B cell (primary cell): ENCODE data around the gene MFAP1. TPM values are rescaled to one million over a fixed set of nuclear protein-coding genes. Genes with fewer than 3 reads are reported as not detected.

ENCODE experiments used
- ATAC-seq: fragments of 200-7000 bp; cut with Tn5 transposase; one replicate; pipeline ENCODE4 v1.10.0; 2021; ENCODE audit warnings: low read depth, mild to moderate bottlenecking, moderate number of reproducible peaks, moderate library complexity
- CTCF ChIA-PET: fragments of 350-600 bp; sonication (Branson Sonifier 250); formaldehyde crosslinking; loops from one replicate; lab custom pipeline; 2021; ENCODE audit warnings: antibody characterized with exemption, inconsistent platforms; lab: Charles Lee
- POLR2A ChIA-PET: fragments of 350-600 bp; sonication (Branson Sonifier 250); formaldehyde crosslinking; loops from one replicate; lab custom pipeline; 2021; ENCODE audit warnings: antibody characterized with exemption; lab: Charles Lee
- DNase-seq: peaks from one replicate; pipeline ENCODE4 v3.0.0; 2013
- H2AFZ ChIP-seq: 2 replicates; pipeline ENCODE4 v1.6.1; 2012; ENCODE audit warnings: mild to moderate bottlenecking, low read depth, low read length; ENCODE audit not compliant: insufficient read depth, poor library complexity, severe bottlenecking
- H3K27ac ChIP-seq, 2 donors: 1 replicate in 1 of 2; 2 replicates in 1 of 2; pipeline ENCODE4 v1.5.1; 2012 to 2013; ENCODE audit warnings: low read length in 2 of 2, mild to moderate bottlenecking in 2 of 2, moderate library complexity in 1 of 2
- H3K27me3 ChIP-seq, 4 experiments: fragments of 200-600 bp in 1 of 4; sonication (generic) in 1 of 4; replicated peaks in 1 of 4; 1 replicate in 2 of 4; 2 replicates in 2 of 4; pipeline versions ENCODE4 v1.6.1 to v1.7.0; 2013 to 2016; ENCODE audit warnings: low read length in 3 of 4, mild to moderate bottlenecking in 2 of 4, mixed read lengths in 1 of 4, moderate library complexity in 1 of 4; ENCODE audit not compliant: insufficient read depth in 4 of 4, control insufficient read depth in 3 of 4; ENCODE audit errors: control extremely low read depth in 1 of 4
- H3K36me3 ChIP-seq, 2 experiments: replicated peaks in 1 of 2; 1 replicate in 1 of 2; 2 replicates in 1 of 2; pipeline versions ENCODE4 v1.6.1 to v1.7.1; 2013; ENCODE audit warnings: low read length in 1 of 2; ENCODE audit not compliant: insufficient read depth in 2 of 2, control insufficient read depth in 1 of 2; ENCODE audit errors: control extremely low read depth in 1 of 2, extremely low read depth in 1 of 2
- H3K4me1 ChIP-seq, 2 donors: fragments of 200-600 bp in 1 of 2; sonication (generic) in 1 of 2; 1 replicate in 1 of 2; 2 replicates in 1 of 2; pipeline versions ENCODE4 v1.5.1 to v1.6.1; 2013 to 2017; ENCODE audit warnings: low read length in 2 of 2; ENCODE audit not compliant: control insufficient read depth in 2 of 2, insufficient read depth in 2 of 2
- H3K4me2 ChIP-seq: replicated peaks from 2 replicates; pipeline ENCODE3; 2012; ENCODE audit warnings: mild to moderate bottlenecking, low read depth, low read length; ENCODE audit not compliant: poor library complexity, severe bottlenecking
- H3K4me3 ChIP-seq, 5 experiments: fragments of 200-600 bp in 1 of 5; sonication (generic) in 1 of 5; 1 replicate in 3 of 5; 2 replicates in 2 of 5; pipeline versions ENCODE4 v1.5.1 to v1.7.0; 2011 to 2016; ENCODE audit warnings: low read length in 4 of 5, mild to moderate bottlenecking in 4 of 5, low read depth in 2 of 5, control low read depth in 1 of 5, moderate library complexity in 1 of 5; ENCODE audit not compliant: insufficient read depth in 1 of 5; ENCODE audit errors: control extremely low read depth in 1 of 5, extremely low read depth in 1 of 5
- H3K79me2 ChIP-seq: fragments of 200-600 bp; sonication (generic); one replicate; pipeline ENCODE4 v1.6.0; 2016; ENCODE audit warnings: low read length; ENCODE audit not compliant: control insufficient read depth, insufficient read depth
- H3K9ac ChIP-seq: fragments of 200-600 bp; sonication (generic); 2 replicates; pipeline ENCODE4 v1.6.1; 2017; ENCODE audit warnings: mild to moderate bottlenecking, low read length, moderate library complexity
- H3K9me3 ChIP-seq, 3 donors: one replicate each; pipeline versions ENCODE4 v1.6.1 to v1.7.1; 2013; ENCODE audit warnings: low read length in 2 of 3; ENCODE audit not compliant: control insufficient read depth in 2 of 3, insufficient read depth in 1 of 3; ENCODE audit errors: control extremely low read depth in 1 of 3
- H4K20me1 ChIP-seq: 2 replicates; pipeline ENCODE4 v1.6.0; 2012; ENCODE audit warnings: mild to moderate bottlenecking, low read length; ENCODE audit not compliant: insufficient read depth, control insufficient read depth, poor library complexity, severe bottlenecking
- H3K27ac Mint-ChIP-seq: one replicate; pipeline ENCODE4 v1.8.0; 2021; ENCODE audit warnings: mixed read lengths
- H3K27me3 Mint-ChIP-seq: one replicate; pipeline ENCODE4 v1.8.0; 2021; ENCODE audit warnings: mixed read lengths
- H3K4me1 Mint-ChIP-seq: one replicate; pipeline ENCODE4 v1.8.0; 2021; ENCODE audit warnings: mixed read lengths
- H3K4me3 Mint-ChIP-seq: one replicate; pipeline ENCODE4 v1.8.0; 2021; ENCODE audit warnings: mixed read lengths
- H3K9me3 Mint-ChIP-seq: one replicate; pipeline ENCODE4 v1.8.0; 2022; ENCODE audit warnings: mixed read lengths; ENCODE audit not compliant: insufficient read depth
- CTCF ChIP-seq: fragments of 200-600 bp; IDR thresholded peaks from one replicate; pipeline ENCODE4 v1.8.0; 2022; ENCODE audit warnings: antibody characterized with exemption, mild to moderate bottlenecking
- EZH2 ChIP-seq: IDR thresholded peaks from 2 replicates; pipeline ENCODE4 v1.6.1; 2012; ENCODE audit warnings: borderline replicate concordance, low read depth, mild to moderate bottlenecking, moderate library complexity, low read length; ENCODE audit not compliant: insufficient read depth, poor library complexity, severe bottlenecking
- WGBS: methylation state at CpG from one replicate; pipeline ENCODE4 v1.1.5; 2013; ENCODE audit warnings: missing lambda C conversion rate; ENCODE audit not compliant: insufficient coverage; 5-methylcytosine and 5-hydroxymethylcytosine counted together
- intact Hi-C: fragments of 100-400 bp; cut with micrococcal nuclease; formaldehyde crosslinking; loops from one replicate; pipeline ENCODE4 v1.10.0; 2022
- polyA plus RNA-seq: library from polyadenylated mRNA; depleted of rRNA; stranded (reverse); fragments of >200 nt; gene quantifications from 2 replicates; pipeline ENCODE4 v1.2.3, GENCODE V29; 2012
- total RNA-seq, 2 donors: library from RNA; stranded (reverse); fragments of 120-200 nt in 1 of 2; gene quantifications; 1 replicate in 1 of 2; 2 replicates in 1 of 2; pipeline versions ENCODE4 v1.2.3 to v1.2.4, GENCODE V29; 2013 to 2022

The MFAP1 gene
- total and polyA plus RNA-seq, 2 donors (not counting 1 experiment from before 2014, with no cell fraction given): 3.4 to 22.1 TPM

DNA sequence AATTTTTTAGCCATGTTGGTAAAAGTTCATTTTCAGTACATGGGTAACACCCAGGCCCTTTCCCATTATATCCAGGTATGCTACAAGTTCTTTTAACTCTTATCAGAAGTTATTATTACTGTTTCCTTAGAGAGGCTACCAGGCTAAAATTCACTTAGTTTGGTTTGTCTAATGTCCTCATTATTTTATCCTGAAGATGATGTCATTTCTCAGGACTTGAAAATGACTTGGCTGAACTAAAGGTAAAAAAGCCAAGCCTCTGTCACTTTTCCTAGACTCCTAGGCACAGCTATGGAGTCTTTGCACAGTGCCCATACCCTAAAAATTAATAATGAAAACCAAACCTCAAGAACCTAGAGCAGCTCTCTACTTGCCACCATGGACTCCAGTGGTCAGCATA is 51.9 kb downstream of the MFAP1 start:
- Histone ChIP-seq H3K36me3 (peaks cover 15 to 60% of the 10 kb centered on the region in 2 experiments), H3K27ac (no peak overlapping the region), H4K20me1 (peaks cover 57% of the 10 kb centered on the region), H2AFZ (no peak overlapping the region), H3K27me3 (no peaks in the 10 kb centered on the region), H3K79me2 (peaks cover 10% of the 10 kb centered on the region), H3K4me1 (peaks cover 11 to 23% of the 10 kb centered on the region in 2 donors), H3K4me2 (no peak overlapping the region), H3K4me3 (no peak overlapping the region), H3K9me3 (no peaks in the 10 kb centered on the region), H3K9ac (no peak overlapping the region)
- Mint-ChIP-seq H3K4me3 (no peak overlapping the region), H3K27ac (no peak overlapping the region), H3K4me1 (peaks cover 40% of the 10 kb centered on the region), H3K27me3 (no peaks in the 10 kb centered on the region), H3K9me3 (no peaks in the 10 kb centered on the region)
- CTCF ChIA-PET: interaction anchor here (4.4 to 11.4 kb wide), 2 partner anchors 17 to 22 kb away, joined by 24 to 150 read pairs; partner anchors contain the start of gene SERF2
- POLR2A ChIA-PET: interaction anchor here (1.0 kb wide), 1 partner anchor 52 kb away, joined by 3 read pairs; the partner anchor contains the start of gene MFAP1
- DNase-seq: no peak
- TF ChIP-seq CTCF (no peak), EZH2 (no peak)
- intact Hi-C loops: no loop called here
- ATAC-seq: no peak

- Histone ChIP-seq H3K27ac (no peak overlapping the region), H3K4me2 (no peak overlapping the region), H3K36me3 (peaks cover 15 to 66% of the 10 kb centered on the region in 2 experiments), H3K79me2 (peaks cover 10% of the 10 kb centered on the region), H2AFZ (no peak overlapping the region), H3K4me1 (peaks cover 9 to 19% of the 10 kb centered on the region in 2 donors), H3K27me3 (no peaks in the 10 kb centered on the region), H3K4me3 (no peak overlapping the region), H3K9ac (no peak overlapping the region), H3K9me3 (no peaks in the 10 kb centered on the region), H4K20me1 (peaks cover 57% of the 10 kb centered on the region)
- H3K27me3 Mint-ChIP-seq: no peaks in the 10 kb centered on the region
- TF ChIP-seq CTCF (no peak), EZH2 (no peak)
- ChIA-PET CTCF (interaction anchor here (0.6 to 11.4 kb wide), 6 partner anchors 11 to 35 kb away, joined by 3 to 150 read pairs (median 6); partner anchors contain the start of genes PDIA3 and SERF2), POLR2A (interaction anchor here (0.6 kb wide), 1 partner anchor 37 kb away, joined by 5 read pairs; no protein-coding TSS in a partner anchor)
- H3K4me3 Mint-ChIP-seq: no peak overlapping the region
- ATAC-seq: no peak
- peaks cover 33% of the 10 kb centered on the region for H3K4me1 Mint-ChIP-seq
- no peak for DNase-seq
- no peaks in the 10 kb centered on the region for H3K9me3 Mint-ChIP-seq
- intact Hi-C loops: no loop called here
- 100% methylated on average over 2 of the region's 2 CpGs for WGBS
- H3K27ac Mint-ChIP-seq: no peak overlapping the region
Measured at GRCh38 chr15:43771816-43772215, 52.7 kb downstream of the MFAP1 start.
